SW480 (cell line): ENCODE data around the gene ZFYVE19.

ENCODE experiments used
- DNase-seq: peaks from one replicate; pipeline ENCODE4 v3.0.0-alpha.2; 2016; ENCODE audit warnings: low spot score

ZFYVE19 gene

DNA sequence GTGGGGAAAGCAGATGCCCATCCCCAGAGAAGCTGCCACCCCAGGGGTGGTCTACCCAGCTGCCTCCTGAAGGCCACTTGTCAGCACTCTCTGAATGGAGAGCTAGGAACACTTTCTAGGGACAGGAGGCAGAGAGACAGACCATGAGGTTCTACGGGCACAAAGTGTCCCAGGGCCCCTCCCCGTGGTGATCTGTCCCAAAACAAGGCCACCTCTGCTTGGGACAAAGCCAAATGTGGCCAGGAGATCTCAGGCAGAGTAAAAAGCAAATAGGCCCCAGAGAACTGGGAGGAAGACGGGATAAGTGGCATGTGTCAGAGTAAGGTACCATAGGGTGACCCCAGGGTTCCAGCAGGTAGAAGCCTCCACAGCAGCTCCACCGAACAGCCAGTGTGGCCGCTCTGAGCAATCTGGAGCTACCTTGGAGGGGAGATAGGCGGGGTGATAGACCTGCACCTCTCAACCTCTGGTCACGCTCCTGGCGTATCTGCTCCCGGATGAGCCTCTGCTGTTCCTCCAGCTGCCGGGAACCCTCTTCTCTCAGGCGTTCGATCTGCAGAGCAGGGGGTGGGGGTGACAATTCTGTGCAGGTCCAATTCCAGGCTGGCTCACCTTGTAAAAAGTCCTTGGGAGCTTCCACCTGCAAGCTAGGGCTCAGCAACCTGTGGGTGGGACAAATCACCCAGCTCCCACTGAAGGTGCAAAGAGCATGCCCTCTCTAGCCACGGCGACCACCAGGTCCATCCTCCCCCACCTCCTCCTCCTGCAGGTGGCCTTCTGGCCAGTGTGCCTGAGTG is 31.0 kb upstream of the ZFYVE19 start:
- no peak for DNase-seq

DNA sequence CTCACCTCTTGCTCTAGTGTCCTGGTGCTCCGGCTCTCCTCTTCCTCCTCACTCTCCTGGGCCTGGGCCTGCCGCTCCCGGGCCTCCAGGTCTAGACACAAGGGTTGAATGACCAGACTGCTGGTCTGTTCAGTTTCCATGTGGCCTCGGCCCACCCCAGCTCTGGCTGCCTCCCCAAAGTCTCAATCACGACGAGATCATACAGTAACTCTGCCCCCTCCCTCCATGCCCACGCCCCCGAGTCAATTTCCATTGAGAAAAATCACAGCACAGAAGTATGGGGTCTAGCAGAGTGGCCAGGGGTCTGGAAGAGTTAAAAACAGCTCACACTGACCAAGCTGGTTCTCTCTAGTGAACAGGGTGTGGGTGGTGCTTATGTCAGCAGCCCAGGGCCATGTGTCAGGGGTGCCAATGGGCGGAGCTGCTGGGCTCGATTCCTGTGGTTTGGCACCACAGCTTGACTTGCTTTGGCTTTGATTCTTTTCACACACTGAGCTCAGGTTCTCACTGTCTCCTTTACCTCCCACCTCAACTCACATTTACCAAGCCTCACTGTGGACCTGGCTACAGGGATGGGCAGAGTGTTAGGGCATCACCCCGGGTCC is 30.2 kb upstream of the ZFYVE19 start:
- peak; percentile 74 for DNase-seq

GRCh38 chr15:40782609-40783227 is 24.2 kb upstream of the ZFYVE19 start:
- peak; percentile 69 for DNase-seq

DNA sequence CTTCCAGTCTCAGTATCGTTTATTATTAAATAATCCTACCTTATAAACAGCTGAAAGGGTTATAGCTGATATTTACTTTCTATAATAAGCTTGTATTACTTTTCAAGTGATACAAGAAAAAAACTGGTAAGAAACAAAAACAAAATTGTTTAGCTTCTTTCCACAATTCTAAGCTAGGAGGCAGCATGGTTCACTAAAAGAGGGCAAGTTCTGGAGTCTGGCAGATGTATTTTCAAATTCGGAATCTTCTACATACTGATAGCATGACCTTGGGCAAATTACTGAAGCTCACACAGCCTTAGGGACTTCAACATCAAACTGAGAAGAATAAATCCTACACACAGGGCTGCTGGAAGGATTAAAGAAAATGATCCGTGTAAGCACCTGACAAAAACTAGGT is 21.7 kb upstream of the ZFYVE19 start:
- no peak for DNase-seq

DNA sequence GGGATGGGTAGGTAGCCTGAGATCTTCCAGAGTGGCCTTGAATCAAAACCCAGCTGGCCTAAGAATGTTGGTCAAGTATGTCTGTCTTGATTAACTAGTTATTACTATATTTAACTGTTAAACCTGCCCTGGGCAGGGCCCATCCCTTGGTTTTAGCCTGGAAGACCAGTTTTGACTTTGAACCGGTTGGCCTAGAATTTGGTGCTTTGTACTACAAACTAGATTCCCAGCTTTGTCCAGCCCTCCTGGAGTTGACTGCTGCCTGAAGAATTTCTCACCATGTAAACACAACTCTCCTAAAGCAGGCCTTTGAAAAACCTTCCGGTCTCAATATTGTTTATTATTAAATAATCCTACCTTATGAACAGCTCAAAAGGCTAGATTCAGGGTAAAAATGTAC is 21.1 kb upstream of the ZFYVE19 start:
- DNase-seq, result no peak

DNA sequence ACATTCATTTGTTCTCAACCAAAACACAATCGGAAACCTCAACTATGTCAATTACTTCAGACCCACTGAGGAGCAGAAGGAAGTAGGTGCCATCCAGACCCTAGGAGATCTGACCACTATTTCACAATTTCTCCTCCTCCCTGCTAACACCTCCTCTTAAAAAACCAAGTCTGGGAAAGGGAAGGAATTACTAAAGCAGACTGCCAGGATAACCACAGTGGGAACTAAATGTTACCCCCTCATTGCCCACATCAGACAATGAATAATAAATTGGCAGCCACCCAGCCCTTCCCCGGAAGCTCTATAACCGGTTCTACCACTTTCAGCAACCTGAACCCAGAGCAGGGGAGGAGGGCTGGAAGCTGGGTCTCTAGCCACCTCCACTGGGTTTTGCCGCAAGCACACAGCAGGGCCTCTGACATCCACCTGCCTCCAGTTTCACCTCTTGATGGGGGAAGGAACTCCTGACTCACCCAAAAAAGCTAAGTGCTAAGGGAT is 19.5 kb upstream of the ZFYVE19 start:
- peak; percentile 86 for DNase-seq

GRCh38 chr15:40787991-40788390 is 18.9 kb upstream of the ZFYVE19 start:
- no peak for DNase-seq

GRCh38 chr15:40789119-40789518 is 17.8 kb upstream of the ZFYVE19 start:
- DNase-seq, result no peak

DNA sequence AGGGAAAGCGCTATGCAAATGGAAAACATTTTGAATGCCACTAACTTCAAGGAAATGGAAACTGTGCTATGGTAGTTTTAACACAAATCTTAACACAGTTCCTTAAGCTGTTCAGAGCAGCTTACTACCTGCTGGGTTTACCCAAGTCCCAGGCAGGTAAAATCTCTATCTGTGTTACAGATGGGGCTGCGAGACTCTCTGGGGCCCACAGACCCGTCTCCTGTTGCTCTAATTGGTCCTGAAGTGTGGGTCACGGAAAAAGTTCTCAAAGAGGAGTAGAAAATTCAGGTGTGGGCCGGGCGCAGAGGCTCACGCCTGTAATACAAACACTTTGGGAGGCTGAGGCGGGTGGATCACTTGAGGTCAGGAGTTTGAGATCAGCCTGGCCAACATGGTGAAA is 16.9 kb upstream of the ZFYVE19 start:
- no peak for DNase-seq

- no peak for DNase-seq
Observed at GRCh38 chr15:40790718-40791117, 16.2 kb upstream of the ZFYVE19 start.

- DNase-seq, result no peak
Observed at GRCh38 chr15:40792394-40792793, 14.5 kb upstream of the ZFYVE19 start.

- DNase-seq, result no peak
Observed at GRCh38 chr15:40793216-40793989, 13.5 kb upstream of the ZFYVE19 start.

- DNase-seq, result no peak
Observed at GRCh38 chr15:40796041-40796440, 10.8 kb upstream of the ZFYVE19 start.

DNA sequence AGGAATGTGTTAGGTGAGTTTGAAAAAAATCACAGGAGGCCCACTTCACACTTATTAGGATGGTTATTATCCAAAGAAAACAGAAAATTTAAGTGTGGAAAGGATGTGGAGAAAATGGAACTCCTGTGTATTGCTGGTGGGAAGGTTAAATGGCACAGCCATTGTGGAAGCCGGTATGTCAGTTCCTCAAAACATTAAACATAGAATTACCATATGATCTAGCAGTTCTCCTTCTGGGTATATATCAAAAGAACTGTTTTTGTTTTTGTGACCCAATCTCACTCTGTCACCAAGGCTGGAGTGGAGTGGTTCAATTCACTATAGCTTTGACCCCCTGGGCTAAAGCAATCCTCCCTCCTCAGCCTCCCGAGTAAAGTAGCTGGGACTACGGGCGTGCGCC is 10.4 kb upstream of the ZFYVE19 start:
- DNase-seq, result no peak

GRCh38 chr15:40799523-40799922 is 7.4 kb upstream of the ZFYVE19 start:
- DNase-seq, result no peak

DNA sequence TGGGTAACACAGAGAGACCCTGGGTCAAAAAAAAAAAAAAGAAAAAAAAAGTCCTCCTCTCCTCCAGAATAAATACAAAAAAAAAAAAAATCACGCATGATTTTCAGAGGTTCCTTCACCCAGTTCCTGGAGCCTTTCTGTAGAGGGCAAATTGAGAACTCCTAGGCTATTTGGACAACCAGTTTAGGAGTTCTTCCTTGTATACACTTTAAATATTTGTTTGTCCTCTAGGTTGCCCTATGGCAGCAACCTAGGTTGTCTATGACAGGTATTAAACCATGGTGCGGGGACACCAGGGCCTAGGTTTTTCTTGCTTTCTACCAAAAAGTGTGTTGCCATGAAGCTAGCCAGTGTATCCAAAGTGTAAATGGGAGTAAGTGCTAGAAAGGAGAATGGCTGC is 3.8 kb upstream of the ZFYVE19 start:
- no peak for DNase-seq

- no peak for DNase-seq
Observed at GRCh38 chr15:40803688-40804087, 3.2 kb upstream of the ZFYVE19 start.

DNA sequence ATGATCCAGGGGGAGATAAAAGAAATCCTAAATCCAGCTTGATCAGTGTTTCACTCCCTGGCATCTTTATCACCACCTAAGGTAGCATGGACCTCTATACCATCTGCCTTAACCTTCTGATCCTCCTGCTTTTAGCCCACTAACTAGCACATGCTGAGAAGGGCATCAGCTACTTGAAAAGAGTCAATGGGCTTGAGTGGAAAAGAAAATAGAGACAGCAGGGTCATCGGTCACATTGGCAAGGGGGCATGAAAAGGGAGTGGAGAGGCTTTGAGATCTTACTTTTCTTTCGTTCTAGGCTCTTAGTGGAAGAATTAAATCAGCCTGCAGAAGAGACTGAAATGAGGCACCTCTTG is 239 bp upstream of the ZFYVE19 start:
- no peak for DNase-seq

GRCh38 chr15:40807888-40808461 is 1.1 kb downstream of the ZFYVE19 start:
- DNase-seq, result no peak

- DNase-seq, result no peak
Observed at GRCh38 chr15:40808861-40809450, 2.1 kb downstream of the ZFYVE19 start.

GRCh38 chr15:40812721-40813425 is 6.0 kb downstream of the ZFYVE19 start:
- DNase-seq, result no peak
